H1 (cell line): ENCODE data around the gene HYDIN. TPM values are rescaled to one million over a fixed set of nuclear protein-coding genes. Genes with fewer than 3 reads are reported as not detected.

Source experiments
- CTCF ChIA-PET: fragments of 300-600 bp; sonication (Branson Sonifier 250); formaldehyde crosslinking; loops from one replicate; lab custom pipeline; 2021; ENCODE audit not compliant: partially characterized antibody; lab: Charles Lee
- POLR2A ChIA-PET: fragments of 300-600 bp; sonication (Branson Sonifier 250); formaldehyde crosslinking; loops from one replicate; lab custom pipeline; 2021; ENCODE audit warnings: inconsistent platforms; ENCODE audit not compliant: partially characterized antibody; lab: Charles Lee
- DNase-seq, 2 experiments: peaks; one replicate each; pipeline versions ENCODE4 v3.0.0 to v3.0.0-alpha.2; 2010 to 2022; ENCODE audit warnings: low spot score in 2 of 2, low read depth in 1 of 2, mixed read lengths in 1 of 2
- FAIRE-seq: peaks from 2 replicates; lab custom pipeline; 2011; peaks lifted over from hg19 to GRCh38; lab: Jason Lieb, UNC
- H2AFZ ChIP-seq: 2 replicates; pipeline ENCODE4 v1.8.1; 2012; ENCODE audit warnings: low read length, inconsistent platforms
- H2AK5ac ChIP-seq: 2 replicates; pipeline ENCODE4 v1.6.1; 2013; ENCODE audit warnings: low read depth, low read length
- H2BK120ac ChIP-seq: replicated peaks from 2 replicates; pipeline ENCODE3; 2013; ENCODE audit warnings: low read depth, low read length, inconsistent platforms
- H2BK12ac ChIP-seq: 2 replicates; pipeline ENCODE4 v1.6.1; 2013; ENCODE audit warnings: low read depth, low read length
- H2BK15ac ChIP-seq: 2 replicates; pipeline ENCODE4 v1.6.1; 2013; ENCODE audit warnings: low read length
- H2BK20ac ChIP-seq: 2 replicates; pipeline ENCODE4 v1.6.1; 2013; ENCODE audit warnings: low read length
- H2BK5ac ChIP-seq: 2 replicates; pipeline ENCODE4 v1.6.1; 2013; ENCODE audit warnings: low read depth, low read length
- H3K14ac ChIP-seq: 2 replicates; pipeline ENCODE4 v1.6.1; 2013; ENCODE audit warnings: inconsistent platforms; ENCODE audit not compliant: insufficient read length
- H3K18ac ChIP-seq: 2 replicates; pipeline ENCODE4 v1.6.1; 2013; ENCODE audit warnings: low read length; ENCODE audit errors: extremely low read depth
- H3K23ac ChIP-seq: 2 replicates; pipeline ENCODE4 v1.6.1; 2013; ENCODE audit warnings: inconsistent platforms; ENCODE audit not compliant: insufficient read length
- H3K23me2 ChIP-seq: 2 replicates; pipeline ENCODE4 v1.6.1; 2013; ENCODE audit warnings: low read depth, low read length
- H3K27ac ChIP-seq: 2 replicates; pipeline ENCODE4 v1.6.1; 2011; ENCODE audit warnings: low read depth, low read length, inconsistent platforms
- H3K27me3 ChIP-seq, 4 experiments: replicated peaks in 1 of 4; 1 replicate in 1 of 4; 2 replicates in 3 of 4; pipeline versions ENCODE4 v1.6.1 to v1.8.1; 2011 to 2013; ENCODE audit warnings: low read length in 3 of 4, mild to moderate bottlenecking in 3 of 4, inconsistent platforms in 2 of 4, mixed read lengths in 2 of 4, moderate library complexity in 1 of 4; ENCODE audit not compliant: control insufficient read depth in 3 of 4, insufficient read depth in 3 of 4; ENCODE audit errors: extremely low read depth in 1 of 4
- H3K36me3 ChIP-seq, 4 experiments: 2 replicates each; pipeline versions ENCODE4 v1.6.1 to v1.8.1; 2011 to 2013; ENCODE audit warnings: mild to moderate bottlenecking in 4 of 4, low read length in 3 of 4, moderate library complexity in 2 of 4, control low read depth in 1 of 4, inconsistent platforms in 1 of 4; ENCODE audit not compliant: insufficient read depth in 4 of 4, control insufficient read depth in 2 of 4
- H3K4ac ChIP-seq: replicated peaks from 2 replicates; pipeline ENCODE3; 2013; ENCODE audit warnings: low read length, low read depth, mixed read lengths, inconsistent platforms; ENCODE audit not compliant: insufficient read length
- H3K4me1 ChIP-seq, 4 experiments: replicated peaks in 1 of 4; 1 replicate in 1 of 4; 2 replicates in 3 of 4; pipeline versions ENCODE4 v1.6.1 to v1.8.1; 2011 to 2013; ENCODE audit warnings: low read length in 3 of 4, inconsistent platforms in 2 of 4, mixed read lengths in 1 of 4; ENCODE audit not compliant: insufficient read depth in 4 of 4, control insufficient read depth in 3 of 4
- H3K4me2 ChIP-seq, 2 experiments: 2 replicates each; pipeline versions ENCODE4 v1.6.1 to v1.8.1; 2011 to 2013; ENCODE audit warnings: low read depth in 2 of 2, low read length in 2 of 2, control low read depth in 1 of 2, inconsistent platforms in 1 of 2, mild to moderate bottlenecking in 1 of 2; ENCODE audit not compliant: insufficient read depth in 1 of 2
- H3K4me3 ChIP-seq, 4 experiments: fragments of 200-600, 300-600 bp in 1 of 4; sonication (generic), shearing (Covaris generic), sonication (Bioruptor Twin) in 1 of 4; 2 replicates each; pipeline versions ENCODE4 v1.5.1 to v1.8.1; 2011 to 2016; ENCODE audit warnings: low read length in 4 of 4, low read depth in 3 of 4, control low read depth in 2 of 4, inconsistent platforms in 2 of 4, mild to moderate bottlenecking in 2 of 4, mixed read lengths in 1 of 4, moderate library complexity in 1 of 4; ENCODE audit not compliant: insufficient read depth in 2 of 4; ENCODE audit errors: extremely low read depth in 1 of 4
- H3K56ac ChIP-seq: replicated peaks from 2 replicates; pipeline ENCODE3; 2013; ENCODE audit warnings: low read depth, mild to moderate bottlenecking, mixed read lengths, low read length, inconsistent platforms; ENCODE audit not compliant: insufficient read length
- H3K79me1 ChIP-seq: 2 replicates; pipeline ENCODE4 v1.6.1; 2013; ENCODE audit warnings: low read depth, low read length, control low read depth
- H3K79me2 ChIP-seq, 2 experiments: 2 replicates each; pipeline versions ENCODE4 v1.6.1 to v1.8.1; 2012 to 2013; ENCODE audit warnings: low read length in 2 of 2, mild to moderate bottlenecking in 2 of 2, inconsistent platforms in 1 of 2; ENCODE audit not compliant: insufficient read depth in 2 of 2, control insufficient read depth in 1 of 2
- H3K9ac ChIP-seq, 4 experiments: replicated peaks in 1 of 4; 1 replicate in 1 of 4; 2 replicates in 3 of 4; pipeline versions ENCODE4 v1.6.1 to v1.8.1; 2011 to 2013; ENCODE audit warnings: low read depth in 3 of 4, low read length in 3 of 4, control low read depth in 2 of 4, mild to moderate bottlenecking in 2 of 4, moderate library complexity in 2 of 4, inconsistent platforms in 1 of 4; ENCODE audit errors: extremely low read depth in 1 of 4
- H3K9me3 ChIP-seq, 2 experiments: 2 replicates each; pipeline versions ENCODE4 v1.6.1 to v1.8.1; 2012 to 2013; ENCODE audit warnings: mild to moderate bottlenecking in 2 of 2, moderate library complexity in 2 of 2, control low read depth in 1 of 2, inconsistent platforms in 1 of 2, low read depth in 1 of 2, low read length in 1 of 2, mixed read lengths in 1 of 2; ENCODE audit not compliant: insufficient read depth in 2 of 2
- H4K20me1 ChIP-seq, 2 experiments: replicated peaks in 1 of 2; 2 replicates each; pipeline versions ENCODE3 to v1.8.1; 2011 to 2013; ENCODE audit warnings: inconsistent platforms in 2 of 2, low read length in 2 of 2, mild to moderate bottlenecking in 1 of 2; ENCODE audit not compliant: insufficient read depth in 2 of 2, control insufficient read depth in 1 of 2
- H4K5ac ChIP-seq: 2 replicates; pipeline ENCODE4 v1.6.1; 2013; ENCODE audit warnings: low read length, low read depth, mixed read lengths, inconsistent platforms; ENCODE audit not compliant: insufficient read length
- H4K8ac ChIP-seq: 2 replicates; pipeline ENCODE4 v1.8.0; 2013; ENCODE audit warnings: mild to moderate bottlenecking, moderate library complexity, low read length, inconsistent platforms; ENCODE audit not compliant: insufficient read depth; ENCODE audit errors: extremely low read depth
- H4K91ac ChIP-seq: replicated peaks from 2 replicates; pipeline ENCODE3; 2013; ENCODE audit warnings: low read length, mixed read lengths, inconsistent platforms; ENCODE audit not compliant: insufficient read length
- RFX5 ChIP-seq: IDR thresholded peaks from 2 replicates; pipeline ENCODE4 v1.6.1; 2011; ENCODE audit warnings: low read depth, low read length, improper control_type of control experiment, borderline replicate concordance
- WGBS, 2 experiments: shearing (Covaris generic) in 1 of 2; methylation state at CpG; one replicate each; pipeline versions ENCODE4 v1.1.6 to v1.1.7; 2013 to 2015; ENCODE audit warnings: low lambda C conversion rate in 2 of 2, mixed read lengths in 2 of 2, inconsistent platforms in 1 of 2, low coverage in 1 of 2, missing lambda C conversion rate in 1 of 2; ENCODE audit not compliant: insufficient replicate concordance in 2 of 2, insufficient coverage in 1 of 2, insufficient read length in 1 of 2; ENCODE audit errors: extremely low coverage in 1 of 2, missing lambda C conversion rate in 1 of 2; 5-methylcytosine and 5-hydroxymethylcytosine counted together
- polyA plus RNA-seq, 7 experiments: library from polyadenylated mRNA; depleted of rRNA in 3 of 7; stranded (reverse) in 5 of 7; unstranded in 2 of 7; fragments of >200 nt in 5 of 7; fragments of 200-250 nt in 2 of 7; gene quantifications; 1 replicate in 5 of 7; 2 replicates in 1 of 7; 4 replicates in 1 of 7; pipeline versions ENCODE4 v1.2.1 to v1.2.3, GENCODE V29; 2011 to 2013; ENCODE audit warnings: missing spikeins in 2 of 7, mixed read lengths in 2 of 7
- total RNA-seq: library from RNA; stranded (reverse); fragmentation: NEBNext Ultra II Directional; extraction: Animal tissue kit (Norgen Biotek cat#: 25700); gene quantifications from 2 replicates; pipeline ENCODE4 v1.2.1, GENCODE V29; 2021

The HYDIN gene
- total and polyA plus RNA-seq, 2 of the 8 experiments (the other 6 are each of a cell fraction or from before 2014, with no cell fraction given): 1.1 to 1.8 TPM

- Histone ChIP-seq H3K56ac (no peak overlapping the region), H3K4me2 (no peak overlapping the region), H3K23me2 (no peaks in the 10 kb centered on the region), H3K36me3 (peaks cover 26 to 55% (median 45%) of the 10 kb centered on the region in 4 experiments), H2BK20ac (no peak overlapping the region), H3K18ac (no peak overlapping the region), H3K9ac (no peak overlapping the region), H3K14ac (no peak overlapping the region), H4K20me1 (peaks cover 3 to 6% of the 10 kb centered on the region in 2 experiments), H4K91ac (no peak overlapping the region), H3K79me2 (no peaks in the 10 kb centered on the region), H3K9me3 (peaks cover 3 to 5% of the 10 kb centered on the region in 2 experiments; a peak in 1 of 4 replicates), H2AFZ (no peak overlapping the region), H2AK5ac (no peak overlapping the region), H3K79me1 (no peaks in the 10 kb centered on the region), H4K8ac (no peak overlapping the region), H3K4me3 (no peak overlapping the region), H3K4ac (no peak overlapping the region), H2BK5ac (no peak overlapping the region), H2BK12ac (no peak overlapping the region), H4K5ac (no peak overlapping the region), H3K27me3 (no peaks in the 10 kb centered on the region), H3K23ac (no peak overlapping the region), H2BK15ac (no peak overlapping the region), H2BK120ac (no peak overlapping the region), H3K4me1 (no peaks in the 10 kb centered on the region; a peak in 1 of 7 replicates), H3K27ac (no peak overlapping the region)
- DNase-seq: no peak
- POLR2A ChIA-PET: interaction anchor here (1.0 to 2.2 kb wide), 2 partner anchors 10 kb away, joined by 3 to 6 read pairs; no protein-coding TSS in a partner anchor
- WGBS, 2 experiments: 87% methylated on average over 10 of the region's 10 CpGs; no CpG with 5 or more reads in 1 of the 2 experiments
- CTCF ChIA-PET: interaction anchor here (0.6 to 3.4 kb wide), 5 partner anchors 9 to 554 kb away, joined by 3 to 22 read pairs (median 4); no protein-coding TSS in a partner anchor
- no peak for FAIRE-seq
- no peak for TF ChIP-seq RFX5
These were observed 450.0 kb downstream of the HYDIN start for GRCh38 chr16:70780546-70780945.
